Right ventricle myocardium superior (tissue), 1 donor: ENCODE measurements around the gene L1CAM. TPM values are rescaled to one million over a fixed set of nuclear protein-coding genes. Genes with fewer than 3 reads are reported as not detected.

Source experiments
- ATAC-seq: fragments of 200-7000 bp; cut with Tn5 transposase; one replicate; pipeline ENCODE4 v1.9.1; 2020; ENCODE audit warnings: mild to moderate bottlenecking; ENCODE audit not compliant: poor library complexity
- DNase-seq: peaks from one replicate; pipeline ENCODE4 v3.0.0-alpha.2; 2020
- intact Hi-C: fragments of 100-400 bp; cut with DNase I; formaldehyde crosslinking; loops from one replicate; pipeline ENCODE4 v1.11.2; 2022
- long read RNA-seq: library from polyadenylated mRNA; unstranded; transcript quantifications from one replicate; pipeline ENCODE4 v2.0.0, GENCODE V29; 2021
- total RNA-seq: library from RNA; stranded (reverse); fragmentation: NEBNext Ultra II Directional; extraction: Animal tissue kit (Norgen Biotek cat#: 25700); gene quantifications from one replicate; pipeline ENCODE4 v1.2.1, GENCODE V29; 2021
- donor health status: DM: no; HTN: yes; CAD: no; lungs with severe emphysema.

The L1CAM gene
- total RNA-seq: 5.3 TPM
- long read RNA-seq, full-length matches to known transcripts: 1 of 5 reads
- long read RNA-seq, partial matches to known transcripts: 4 of 5 reads
- long read RNA-seq, other reads (novel, unspliced or antisense): 0 of 5 reads

GRCh38 chrX:153885968-153886903 lies at the start of gene L1CAM:
Gene L1CAM (minus strand): TSS chrX:153886173. CDS start chrX:153875836, 10,337 bp downstream.
- intact Hi-C loops: no loop called here
- DNase-seq: no peak
- ATAC-seq: no peak

DNA sequence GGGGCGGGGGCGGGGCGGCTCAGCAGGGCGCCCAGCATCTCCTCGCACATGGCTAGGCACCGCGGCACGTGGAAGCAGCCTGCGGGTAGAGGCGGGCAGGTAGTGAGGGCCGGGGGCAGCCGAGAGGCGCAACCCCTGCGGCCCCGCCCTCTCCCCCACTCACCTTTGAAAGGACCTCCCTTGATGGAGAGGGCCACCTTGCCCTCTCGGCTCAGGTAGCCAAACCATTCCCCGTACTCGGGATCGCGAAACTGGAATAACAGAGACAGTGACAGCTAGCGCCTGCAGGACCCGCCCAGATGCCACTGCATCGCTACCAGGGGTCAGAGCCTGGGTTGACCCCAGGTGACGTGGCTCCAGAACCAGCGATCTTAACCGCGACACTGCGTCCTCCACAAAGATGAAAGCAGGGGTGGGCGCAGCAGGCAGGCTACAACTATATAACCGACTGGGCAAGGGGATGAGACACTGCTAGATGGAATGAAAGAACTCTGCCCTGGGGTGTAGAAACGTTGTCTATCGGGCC lies 49.4 kb upstream of the L1CAM start:
- ATAC-seq: peak; percentile 7

DNA sequence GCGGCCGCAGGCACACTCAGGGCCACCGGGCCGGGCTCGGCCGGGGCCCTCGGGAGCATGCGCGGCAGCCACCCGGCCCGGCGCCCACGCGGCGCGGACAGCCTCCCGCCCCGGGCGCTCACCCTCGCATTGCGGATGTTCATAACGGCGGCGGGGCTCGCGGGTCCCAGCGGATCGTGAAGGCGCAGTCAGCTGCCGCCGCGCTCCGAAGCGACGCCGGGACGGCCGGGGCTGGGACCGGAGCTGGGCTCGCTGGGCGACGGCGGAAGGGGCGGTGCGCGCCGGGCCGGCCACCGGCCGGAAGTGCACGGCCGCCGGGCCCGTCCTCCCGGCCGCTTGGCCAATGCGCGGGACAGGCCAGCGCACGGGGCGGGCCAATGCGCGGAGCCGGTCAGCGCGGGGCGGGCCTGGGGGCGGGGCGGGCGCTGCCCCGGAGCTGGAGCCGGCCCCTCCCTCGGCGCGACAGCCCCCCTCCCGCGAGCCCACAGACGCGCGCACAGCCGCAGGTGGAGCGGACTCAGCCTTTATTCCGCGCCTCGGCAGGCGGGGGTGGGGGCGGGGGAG lies 48.9 kb upstream of the L1CAM start, which contains the start of gene NAA10:
TSS of gene NAA10 (minus strand) at position 276 of the 564 bp plus-strand sequence. CDS start at position 143, 133 bp downstream.
- DNase-seq: peak; percentile 81
- intact Hi-C loops: no loop called here

More for the DNA sequence above, 49.4 kb upstream of the L1CAM start:
- no peak for DNase-seq
- intact Hi-C loops: no loop called here

GRCh38 chrX:153934148-153934761 lies 48.3 kb upstream of the L1CAM start:
- ATAC-seq (no peak), DNase-seq (no peak)
- intact Hi-C loops: no loop called here

More for the DNA sequence above, 48.9 kb upstream of the L1CAM start, which contains the start of gene NAA10:
- ATAC-seq: peak; percentile 97

DNA sequence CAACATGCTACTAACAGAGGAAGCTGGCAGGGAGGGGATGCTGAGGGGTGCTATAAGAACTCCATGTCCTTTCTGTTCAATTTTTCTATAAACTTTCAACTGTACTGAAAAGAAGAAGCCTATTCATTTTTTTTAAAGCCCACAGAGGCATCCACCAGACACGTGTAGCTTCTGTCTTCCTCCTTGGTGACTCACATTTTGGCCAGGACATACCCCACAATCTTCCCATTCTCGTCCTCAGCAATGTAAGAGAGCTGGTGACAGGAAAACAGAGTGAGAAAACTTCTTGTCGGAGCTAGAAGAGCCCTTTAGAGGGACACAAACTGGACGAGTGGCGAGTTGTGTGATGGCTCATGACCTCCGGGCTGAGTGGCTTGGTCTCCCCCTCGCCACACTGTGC lies 47.8 kb upstream of the L1CAM start:
- ATAC-seq (no peak), DNase-seq (no peak)
- intact Hi-C loops: no loop called here

- ATAC-seq (no peak), DNase-seq (no peak)
- intact Hi-C loops: no loop called here
These were observed 46.4 kb upstream of the L1CAM start for GRCh38 chrX:153932220-153932915.

DNA sequence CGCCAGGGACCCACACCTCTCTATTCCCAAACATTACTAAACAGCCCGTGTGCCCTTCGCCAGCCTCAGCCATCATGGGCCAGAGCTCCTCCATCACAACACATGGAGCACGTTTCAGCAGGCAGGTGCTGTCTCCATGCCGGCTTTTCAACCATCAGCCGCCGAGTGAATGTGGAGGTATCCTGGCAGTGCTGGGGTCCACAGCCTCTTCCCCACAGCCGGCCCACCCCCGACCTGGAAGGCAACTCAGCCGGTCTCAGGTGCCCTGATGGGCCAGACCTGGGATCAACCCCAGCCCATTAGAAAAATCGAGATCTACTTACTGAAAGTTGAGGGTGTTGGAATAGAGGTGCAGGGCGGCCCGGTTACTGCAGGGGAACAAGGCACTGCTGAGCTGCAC lies 45.8 kb upstream of the L1CAM start:
- DNase-seq (no peak), ATAC-seq (no peak)
- intact Hi-C loops: no loop called here

GRCh38 chrX:153931151-153931550 lies 45.2 kb upstream of the L1CAM start:
- DNase-seq: no peak

DNA sequence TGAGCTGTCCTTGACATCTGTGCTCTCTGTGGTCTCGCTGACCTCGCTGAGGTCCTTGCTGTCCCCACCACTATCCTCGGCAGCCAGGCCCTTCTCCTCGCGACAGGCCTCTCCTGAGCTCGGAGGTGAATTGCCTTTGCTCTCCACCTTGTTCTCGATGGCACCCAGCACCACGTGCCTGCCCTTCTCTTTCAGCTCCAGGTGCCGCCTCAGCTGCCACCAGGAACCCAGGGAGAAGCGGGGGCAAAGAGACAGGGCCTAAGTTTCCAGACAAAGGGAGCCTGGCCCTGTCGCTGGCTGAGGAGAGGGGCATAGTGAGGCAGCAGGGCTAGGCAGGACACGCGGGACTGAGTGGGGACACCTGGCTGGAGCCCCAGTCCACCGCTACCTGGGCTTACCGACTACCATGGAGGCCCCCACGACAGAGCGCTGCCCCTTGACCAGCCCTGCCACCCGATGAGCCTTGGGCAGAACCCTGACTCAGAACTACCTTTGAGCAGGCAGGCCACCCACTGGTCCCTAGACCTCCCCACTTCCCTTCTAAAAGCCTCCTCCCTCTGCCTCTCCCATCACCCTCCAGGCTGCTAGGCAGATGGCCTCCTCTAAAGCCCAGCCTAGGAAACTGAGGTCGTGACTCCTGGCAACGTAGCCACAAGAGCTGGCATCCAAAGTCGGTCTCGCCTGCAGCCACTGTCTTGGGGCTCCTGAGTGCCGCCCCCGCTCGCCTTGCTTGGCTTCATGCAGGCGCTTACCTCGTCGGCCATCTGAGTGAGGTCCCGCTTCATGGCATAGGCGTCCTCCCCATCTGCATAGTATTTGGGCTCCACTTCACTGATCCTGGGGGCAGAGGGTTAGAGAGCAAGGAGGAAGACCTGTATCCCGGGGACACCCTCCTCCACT lies 44.3 kb upstream of the L1CAM start:
- DNase-seq: no peak
- no peak for ATAC-seq
- intact Hi-C loops: no loop called here

More at GRCh38 chrX:153931151-153931550, 45.2 kb upstream of the L1CAM start:
- intact Hi-C loops: no loop called here
- ATAC-seq: no peak

- DNase-seq: no peak
- intact Hi-C loops: no loop called here
- no peak for ATAC-seq
These were observed 43.6 kb upstream of the L1CAM start for GRCh38 chrX:153929576-153929975.

GRCh38 chrX:153928846-153929245 lies 42.9 kb upstream of the L1CAM start:
- ATAC-seq: no peak
- intact Hi-C loops: no loop called here

GRCh38 chrX:153927922-153928760 lies 42.2 kb upstream of the L1CAM start:
- DNase-seq (peak; percentile 97), ATAC-seq (peak; percentile 94)
- intact Hi-C loops: no loop called here

More at GRCh38 chrX:153928846-153929245, 42.9 kb upstream of the L1CAM start:
- DNase-seq: no peak

DNA sequence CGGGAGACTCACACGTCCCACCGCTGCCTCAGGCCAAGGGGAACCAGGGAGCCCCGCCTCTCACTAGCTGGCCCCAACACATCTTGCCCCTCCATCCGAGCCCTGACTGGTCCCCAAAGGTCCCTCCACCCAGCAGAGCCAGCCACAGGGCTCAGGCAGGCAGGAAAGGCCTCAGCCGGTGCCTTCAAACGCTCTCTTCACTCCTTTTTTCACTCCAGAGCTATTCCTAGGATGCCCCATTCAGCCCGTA lies 41.6 kb upstream of the L1CAM start:
- no peak for DNase-seq
- intact Hi-C loops: no loop called here
- no peak for ATAC-seq

DNA sequence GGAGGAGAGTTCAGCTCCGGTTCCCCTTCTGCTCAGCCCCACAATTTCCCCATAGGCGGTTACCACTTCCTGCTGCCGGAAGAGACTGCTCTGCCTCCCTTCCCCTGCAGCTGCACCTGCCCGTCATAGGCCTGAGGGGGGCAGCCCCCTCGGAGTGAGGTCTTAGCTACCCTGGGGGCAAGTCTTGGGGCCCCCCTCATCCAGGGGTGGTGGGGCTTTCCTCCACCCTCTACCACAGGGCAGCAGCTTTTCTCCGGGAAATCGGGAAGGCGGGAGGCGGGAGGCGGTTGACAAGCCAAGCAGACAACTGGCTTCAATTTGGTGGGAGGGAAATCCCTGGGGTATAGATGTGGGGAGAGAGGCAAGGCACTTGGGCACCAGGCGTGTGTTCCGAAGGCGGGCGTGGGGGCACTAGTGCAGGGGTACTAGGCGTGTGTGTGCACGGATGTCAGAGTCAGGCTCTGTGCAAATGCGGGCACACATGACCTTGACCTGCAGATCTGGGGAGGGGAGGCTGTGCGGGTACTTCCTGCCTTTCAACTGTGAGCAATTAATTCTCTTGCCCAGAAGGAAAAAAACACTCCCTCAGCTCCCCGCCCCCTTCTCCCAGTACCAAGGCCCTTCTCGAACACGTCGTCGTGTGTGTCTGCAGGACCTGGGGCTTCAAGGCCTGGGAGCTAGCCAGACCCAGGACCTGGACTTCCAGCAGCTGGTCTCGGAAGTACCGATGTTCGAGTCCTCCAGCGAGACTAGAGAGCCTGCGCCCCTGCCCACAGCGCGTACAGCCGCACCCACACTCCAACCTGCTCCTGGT lies 41.1 kb upstream of the L1CAM start:
- intact Hi-C loops: no loop called here
- ATAC-seq (peak; percentile 1), DNase-seq (peak; percentile 66)

DNA sequence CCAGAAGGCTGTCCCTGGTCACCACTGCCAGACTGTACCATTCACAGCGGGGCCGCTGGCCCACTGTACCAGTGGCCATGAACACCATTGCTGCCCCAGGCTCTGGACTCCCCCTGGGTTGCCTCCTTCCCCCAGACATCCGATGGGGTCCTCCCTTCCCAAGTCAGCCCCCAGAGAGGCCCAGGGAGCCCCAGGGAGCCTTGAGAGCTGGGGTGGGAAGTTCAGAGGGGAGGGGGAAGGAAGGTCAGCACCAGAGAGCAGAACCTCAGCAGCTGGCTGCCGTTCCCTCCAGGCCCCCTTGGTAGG lies 40.5 kb upstream of the L1CAM start:
- ATAC-seq (no peak), DNase-seq (no peak)
- intact Hi-C loops: no loop called here
